Fibroblast of the conjunctiva (primary cell): Measurements from ENCODE around the gene PRKCE.
A peak's percentile ranks its signal among the peaks of the same experiment; 100 is the strongest.

Experiments used
- DNase-seq: peaks from one replicate; pipeline ENCODE4 v3.0.0-alpha.2; 2010; ENCODE audit warnings: low read depth

PRKCE gene

DNA sequence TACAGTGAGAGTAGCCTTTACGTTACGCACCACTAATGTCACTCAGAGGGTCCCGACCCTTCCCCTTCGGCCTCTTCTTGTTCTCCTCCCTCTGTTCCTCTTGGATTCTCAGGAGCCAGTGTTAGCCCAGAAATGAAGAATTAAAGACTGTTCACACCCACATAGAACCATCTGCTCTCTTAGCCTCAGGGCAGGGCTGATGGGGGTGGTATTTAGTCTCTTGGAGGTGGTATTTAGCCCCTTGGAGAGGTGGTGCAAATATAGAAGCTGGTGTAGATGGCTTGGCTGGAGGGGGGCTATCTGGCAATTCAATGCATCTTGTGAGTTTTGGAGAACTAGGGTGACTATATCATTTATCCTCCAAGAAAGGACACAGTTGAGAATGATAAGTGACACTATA is 286.5 kb downstream of the PRKCE start:
- DNase-seq, result no peak

DNA sequence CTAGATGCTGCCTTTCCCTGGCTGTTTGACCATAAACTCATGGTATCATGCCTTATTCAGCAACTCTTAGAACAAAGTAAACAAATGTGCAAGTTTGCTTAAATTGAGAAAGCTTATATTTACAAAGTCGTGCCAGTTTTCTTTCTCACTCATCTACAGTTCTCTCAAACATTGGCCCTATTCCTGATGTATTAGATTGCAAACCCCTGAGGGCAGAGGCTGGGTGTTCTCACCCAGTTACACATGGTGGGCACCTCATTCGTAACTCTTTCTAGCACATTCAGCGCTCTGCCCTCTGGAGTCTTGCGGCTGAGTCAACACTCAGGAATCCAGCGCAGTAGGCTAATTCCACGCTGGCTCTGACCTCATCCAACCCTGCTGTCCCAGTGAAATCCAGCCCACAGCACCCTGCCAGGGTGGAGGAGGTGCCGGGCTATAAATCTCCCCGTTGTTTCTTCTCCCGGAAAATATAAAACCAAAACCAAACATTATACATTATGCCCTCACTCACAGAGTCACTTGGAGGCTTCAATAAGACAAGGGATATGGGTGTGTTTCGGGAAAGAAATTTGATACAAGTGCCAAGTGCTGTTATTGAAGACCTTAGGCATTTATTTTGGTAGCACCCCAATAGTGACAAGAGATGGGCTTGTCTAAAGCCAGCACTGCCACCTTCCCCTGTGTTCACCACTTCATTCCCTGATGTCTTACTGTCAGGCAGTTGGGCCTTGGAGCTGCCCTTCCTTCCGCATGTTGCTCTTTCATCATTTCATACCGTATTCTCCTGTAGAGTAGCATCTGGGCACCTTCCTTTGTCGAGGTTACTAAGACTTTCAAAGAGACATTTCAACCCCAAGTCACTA is 287.4 kb downstream of the PRKCE start:
- peak; percentile 96 for DNase-seq

DNA sequence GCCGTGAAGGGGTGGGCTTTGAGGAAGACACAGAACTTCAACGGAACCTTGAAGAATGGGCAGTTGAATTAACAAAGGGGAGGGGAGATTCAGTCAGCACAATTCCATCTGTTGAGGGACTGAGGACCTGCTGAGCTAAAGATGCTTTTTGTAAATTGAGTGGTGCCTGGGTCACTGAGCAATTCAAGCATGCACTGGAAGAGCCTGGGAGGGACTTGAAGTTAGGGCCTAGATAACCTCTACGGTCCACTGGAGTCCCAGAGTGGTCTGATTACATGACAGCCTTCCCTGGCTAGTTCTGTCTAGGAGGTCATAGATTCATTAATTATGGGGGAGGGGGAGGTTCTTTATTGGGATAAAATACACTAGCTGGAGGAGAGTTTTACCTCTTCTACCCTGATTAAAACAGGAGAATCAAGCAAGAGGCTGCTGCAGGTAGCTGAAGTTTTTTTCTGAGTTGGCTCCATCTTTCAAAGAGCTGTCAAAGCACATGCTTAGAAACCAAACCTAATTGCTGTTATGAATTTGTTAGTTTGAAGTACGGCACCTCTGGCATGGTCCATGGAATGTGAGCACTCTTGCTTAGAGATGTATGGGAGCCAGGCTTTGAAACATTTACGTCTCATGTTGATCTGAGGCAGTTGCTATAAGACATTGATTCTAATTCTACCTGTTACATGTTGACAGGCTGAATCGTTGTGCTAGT is 290.2 kb downstream of the PRKCE start:
- DNase-seq, result no peak

GRCh38 chr2:45942237-45942738 is 290.8 kb downstream of the PRKCE start:
- DNase-seq, result no peak

- no peak for DNase-seq
Measured at GRCh38 chr2:45943219-45944044, 292.0 kb downstream of the PRKCE start.

DNA sequence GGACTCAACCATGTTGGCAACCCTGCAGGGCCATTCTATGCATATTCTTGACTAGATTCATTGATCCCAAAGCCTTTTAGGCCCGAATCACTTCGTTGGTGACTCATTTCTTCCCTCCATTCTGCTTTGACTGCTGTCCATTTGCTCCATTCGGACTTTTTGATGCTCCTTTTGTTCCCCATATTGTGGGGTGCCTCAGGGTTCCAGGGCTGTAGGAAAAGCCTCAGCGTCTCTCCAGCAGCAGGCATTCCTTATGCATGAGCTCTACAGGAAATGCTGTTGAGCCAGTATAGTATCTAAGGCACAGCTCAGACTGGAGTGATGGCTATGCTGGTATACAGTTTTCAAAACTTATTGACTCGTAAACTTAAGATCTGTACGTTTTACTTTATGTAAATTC is 292.6 kb downstream of the PRKCE start:
- DNase-seq, result no peak

- DNase-seq, result no peak
Measured at GRCh38 chr2:45945302-45945717, 293.8 kb downstream of the PRKCE start.

GRCh38 chr2:45946023-45946422 is 294.5 kb downstream of the PRKCE start:
- DNase-seq, result no peak

DNA sequence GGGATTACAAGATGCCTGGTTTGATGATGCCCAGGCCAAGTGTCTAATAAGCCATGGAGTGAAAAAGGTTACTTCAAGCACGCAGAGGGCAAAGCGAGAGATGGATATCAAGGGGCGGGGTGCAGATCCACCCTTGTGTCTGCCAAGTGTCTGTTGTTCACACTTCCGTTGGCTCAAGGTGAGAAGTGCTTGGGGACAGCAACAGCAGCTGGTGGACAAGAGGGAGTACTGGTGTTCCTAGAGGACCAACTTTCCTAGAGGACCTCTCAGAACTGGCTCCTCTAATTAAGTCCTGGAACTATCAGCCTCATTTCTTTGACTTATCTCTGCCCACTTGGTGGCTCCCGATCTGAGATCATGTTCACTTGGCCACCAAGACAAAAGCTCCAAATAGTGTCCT is 299.1 kb downstream of the PRKCE start:
- DNase-seq, result no peak

DNA sequence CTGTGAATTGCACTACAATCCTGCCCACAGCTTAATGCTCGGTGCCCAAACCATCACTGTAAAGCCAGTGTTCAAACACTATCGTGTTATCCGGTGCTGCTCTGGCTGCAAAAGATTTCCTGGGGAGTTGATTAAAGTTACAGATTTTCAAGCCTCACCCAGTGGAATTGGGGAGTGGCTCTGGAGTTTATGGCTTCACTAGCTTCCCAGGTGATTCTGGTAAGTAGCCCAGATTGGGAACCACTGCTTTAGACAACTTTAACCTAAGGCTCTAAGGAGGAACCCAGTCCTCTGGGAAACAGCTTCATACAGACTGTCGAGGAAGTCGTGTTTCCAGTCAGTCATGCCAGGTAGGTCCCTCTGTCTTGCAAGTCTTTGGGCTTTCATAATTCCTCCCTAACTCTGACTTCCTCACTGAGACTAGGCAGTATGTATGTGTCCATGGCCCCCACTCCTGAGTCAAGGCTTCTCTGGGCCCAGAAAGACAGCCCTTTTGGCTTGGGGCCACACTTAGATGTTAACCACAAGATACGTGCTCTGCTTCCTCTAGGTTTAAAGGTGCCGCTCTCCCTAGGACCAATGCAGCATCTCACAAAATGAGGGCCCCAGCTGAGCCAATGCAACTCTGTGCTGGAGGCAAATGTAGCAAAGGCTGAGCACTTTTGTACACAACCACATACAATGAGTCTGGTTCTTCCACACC is 299.7 kb downstream of the PRKCE start:
- no peak for DNase-seq

DNA sequence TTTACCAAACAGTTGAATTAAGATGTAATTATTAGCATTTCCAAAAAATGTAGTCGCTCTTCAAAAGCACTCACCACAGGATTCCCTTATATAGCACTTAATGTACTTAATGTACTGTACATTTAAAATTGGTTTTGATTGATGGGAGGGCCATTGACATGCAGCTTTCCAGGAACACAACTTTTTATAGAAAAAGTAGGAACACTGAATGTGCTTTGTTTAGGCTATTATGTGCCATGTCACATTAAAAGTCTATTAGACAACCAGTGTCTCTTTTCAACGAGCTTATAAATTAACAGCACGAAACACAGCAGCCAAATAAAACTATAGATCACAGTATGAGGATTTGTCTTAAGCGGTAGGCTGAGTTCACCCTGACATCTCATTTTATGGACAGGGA is 301.1 kb downstream of the PRKCE start:
- no peak for DNase-seq

- DNase-seq, result no peak
Measured at GRCh38 chr2:45953376-45954027, 302.0 kb downstream of the PRKCE start.

- no peak for DNase-seq
Measured at GRCh38 chr2:45954233-45954850, 302.9 kb downstream of the PRKCE start.

- DNase-seq, result no peak
Measured at GRCh38 chr2:45957533-45958227, 306.2 kb downstream of the PRKCE start.

GRCh38 chr2:45960057-45960863 is 308.8 kb downstream of the PRKCE start:
- no peak for DNase-seq

DNA sequence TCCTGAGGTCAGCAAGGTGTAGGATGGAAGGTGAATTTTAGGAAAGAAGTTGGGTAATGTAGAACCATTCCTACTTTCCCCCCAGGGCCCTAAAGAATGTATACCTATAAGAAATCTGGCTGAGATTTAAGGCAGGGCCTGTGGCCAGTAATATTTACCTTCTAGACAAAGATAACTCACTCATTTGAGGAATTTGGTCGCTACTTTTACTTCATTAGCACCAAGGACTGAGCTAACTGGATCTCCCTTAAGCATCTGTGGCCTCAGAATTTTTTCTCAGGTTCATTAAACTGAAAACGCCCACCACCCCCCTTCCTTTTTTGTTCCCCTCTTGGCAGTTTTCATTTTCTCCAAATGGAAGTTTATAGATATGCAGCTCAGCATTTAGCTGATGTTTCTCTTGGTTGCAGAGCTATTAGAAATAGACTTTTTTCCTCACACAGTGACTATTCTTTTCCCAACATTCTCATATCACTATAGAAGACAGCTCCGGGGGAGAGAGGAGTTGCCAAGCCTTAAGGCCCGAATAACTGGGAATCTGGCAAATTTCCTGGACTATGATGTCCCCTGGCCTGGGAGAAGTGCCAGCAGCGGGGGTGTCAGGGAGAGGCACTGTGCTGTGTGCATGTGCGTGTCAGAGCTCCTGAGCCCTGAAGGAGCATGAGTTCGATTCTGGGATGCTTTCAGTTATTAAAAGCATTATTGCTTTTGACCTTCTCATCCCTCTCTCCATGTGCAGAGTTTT is 310.9 kb downstream of the PRKCE start:
- peak; percentile 50 for DNase-seq

- no peak for DNase-seq
Measured at GRCh38 chr2:45963816-45964215, 312.3 kb downstream of the PRKCE start.

DNA sequence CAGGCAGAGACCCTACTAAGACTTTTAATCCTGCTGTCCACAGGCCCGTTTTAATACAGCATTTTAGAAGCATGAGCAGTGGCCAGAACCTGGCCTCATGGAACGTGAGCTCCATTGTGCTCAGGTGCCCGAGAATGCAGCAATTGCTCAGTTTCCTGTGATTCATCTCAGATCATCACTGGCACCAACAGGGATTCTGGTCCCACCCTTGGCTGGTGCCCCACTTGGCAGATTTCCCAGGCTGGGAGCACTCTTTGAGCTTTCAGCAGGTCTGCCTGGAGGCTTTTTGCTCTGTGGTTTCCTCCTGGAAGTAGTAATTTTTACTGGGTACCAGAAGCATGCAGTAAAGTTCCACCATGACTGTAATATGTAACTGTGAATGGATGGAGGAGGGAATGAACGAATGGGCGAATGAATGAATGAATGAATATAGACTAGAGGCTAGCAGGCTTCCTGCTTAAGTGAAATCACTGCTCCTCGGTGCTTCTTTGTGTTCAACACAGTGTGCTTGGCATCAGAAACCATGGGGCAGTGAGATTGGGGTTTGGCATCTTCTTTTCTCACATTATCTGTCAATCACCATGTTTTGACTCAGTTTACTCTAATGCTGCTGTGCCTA is 312.9 kb downstream of the PRKCE start:
- DNase-seq, result peak; percentile 82
